Lower leg skin (tissue), 3 donors: ENCODE measurements around the gene SLC25A28.

Source experiments
- CTCF ChIP-seq, 3 donors: fragments of 450-650 bp; IDR thresholded peaks; one replicate each; pipeline ENCODE4 v1.5.1; 2016; ENCODE audit warnings: antibody characterized with exemption in 3 of 3, mild to moderate bottlenecking in 3 of 3, moderate library complexity in 2 of 3
- POLR2A ChIP-seq, 2 donors: fragments of 450-650 bp; IDR thresholded peaks; one replicate each; pipeline ENCODE4 v1.6.1; 2016 to 2017; ENCODE audit warnings: antibody characterized with exemption in 2 of 2, mild to moderate bottlenecking in 1 of 2, moderate library complexity in 1 of 2

- no peak for TF ChIP-seq CTCF (IDR thresholded peaks at IDR 0.05)
- TF ChIP-seq POLR2A (IDR thresholded peaks at IDR 0.05) = no peak
These were observed 45.1 kb upstream of the SLC25A28 start for GRCh38 chr10:99665304-99665703.
